ENCODE measurements around the gene PTPRD. TPM values are rescaled to one million over a fixed set of nuclear protein-coding genes. Genes with fewer than 3 reads are reported as not detected.

The PTPRD gene
- total and polyA plus RNA-seq, 9 of the 15 experiments (the other 6 are each of a cell fraction or from before 2014, with no cell fraction given), result 0.11 TPM; not detected in 8

DNA sequence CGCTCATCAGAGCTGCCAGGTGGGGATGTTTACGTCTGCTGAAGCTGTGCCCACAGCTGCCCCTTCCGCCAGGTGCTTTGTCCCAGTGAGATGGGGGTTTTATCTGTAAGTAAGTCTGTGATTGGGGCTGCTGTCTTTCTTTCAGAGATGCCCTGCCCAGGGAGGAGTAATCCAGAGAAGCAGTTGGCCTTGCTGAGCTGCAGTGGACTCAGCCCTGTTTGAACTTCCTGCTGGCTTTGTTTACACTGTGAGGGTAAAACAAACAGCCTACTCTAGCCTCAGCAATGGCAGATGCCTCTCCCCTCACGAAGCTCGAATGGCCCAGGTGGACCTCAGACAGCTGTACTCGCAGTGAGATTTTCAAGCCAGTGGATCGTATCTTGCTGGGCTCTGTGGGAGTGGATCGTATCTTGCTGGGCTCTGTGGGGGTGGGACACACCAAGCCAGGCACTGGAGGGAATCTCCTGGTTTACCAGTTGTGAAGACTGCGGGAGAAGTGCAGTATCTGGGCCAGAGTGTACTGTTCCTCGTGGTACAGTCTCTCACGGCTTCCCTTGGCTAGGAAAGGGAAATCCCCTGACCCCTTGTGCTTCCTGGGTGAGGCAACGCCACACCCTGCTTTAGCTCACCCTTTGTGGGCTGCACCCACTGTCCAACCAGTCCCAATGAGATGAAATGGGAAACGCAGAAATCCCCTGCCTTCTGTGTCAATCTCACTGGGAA lies 2283.1 kb downstream of the PTPRD start (continued):
- no peak for TF ChIP-seq MYC (IDR thresholded peaks at IDR 0.05; ENCODE audit: low read depth, low read length)
- TF ChIP-seq MYC (CRISPR knock-in tag; IDR thresholded peaks at IDR 0.05; ENCODE audit: borderline replicate concordance, low read depth), result no peak
- TF ChIP-seq, protein P1, sequence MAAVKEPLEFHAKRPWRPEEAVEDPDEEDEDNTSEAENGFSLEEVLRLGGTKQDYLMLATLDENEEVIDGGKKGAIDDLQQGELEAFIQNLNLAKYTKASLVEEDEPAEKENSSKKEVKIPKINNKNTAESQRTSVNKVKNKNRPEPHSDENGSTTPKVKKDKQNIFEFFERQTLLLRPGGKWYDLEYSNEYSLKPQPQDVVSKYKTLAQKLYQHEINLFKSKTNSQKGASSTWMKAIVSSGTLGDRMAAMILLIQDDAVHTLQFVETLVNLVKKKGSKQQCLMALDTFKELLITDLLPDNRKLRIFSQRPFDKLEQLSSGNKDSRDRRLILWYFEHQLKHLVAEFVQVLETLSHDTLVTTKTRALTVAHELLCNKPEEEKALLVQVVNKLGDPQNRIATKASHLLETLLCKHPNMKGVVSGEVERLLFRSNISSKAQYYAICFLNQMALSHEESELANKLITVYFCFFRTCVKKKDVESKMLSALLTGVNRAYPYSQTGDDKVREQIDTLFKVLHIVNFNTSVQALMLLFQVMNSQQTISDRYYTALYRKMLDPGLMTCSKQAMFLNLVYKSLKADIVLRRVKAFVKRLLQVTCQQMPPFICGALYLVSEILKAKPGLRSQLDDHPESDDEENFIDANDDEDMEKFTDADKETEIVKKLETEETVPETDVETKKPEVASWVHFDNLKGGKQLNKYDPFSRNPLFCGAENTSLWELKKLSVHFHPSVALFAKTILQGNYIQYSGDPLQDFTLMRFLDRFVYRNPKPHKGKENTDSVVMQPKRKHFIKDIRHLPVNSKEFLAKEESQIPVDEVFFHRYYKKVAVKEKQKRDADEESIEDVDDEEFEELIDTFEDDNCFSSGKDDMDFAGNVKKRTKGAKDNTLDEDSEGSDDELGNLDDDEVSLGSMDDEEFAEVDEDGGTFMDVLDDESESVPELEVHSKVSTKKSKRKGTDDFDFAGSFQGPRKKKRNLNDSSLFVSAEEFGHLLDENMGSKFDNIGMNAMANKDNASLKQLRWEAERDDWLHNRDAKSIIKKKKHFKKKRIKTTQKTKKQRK (IDR thresholded peaks at IDR 0.05; ENCODE audit: borderline replicate concordance, low read depth, low read length), result no peak
- TF ChIP-seq ELF4 (CRISPR knock-in tag; IDR thresholded peaks at IDR 0.05), result no peak
- TF ChIP-seq, protein P2, sequence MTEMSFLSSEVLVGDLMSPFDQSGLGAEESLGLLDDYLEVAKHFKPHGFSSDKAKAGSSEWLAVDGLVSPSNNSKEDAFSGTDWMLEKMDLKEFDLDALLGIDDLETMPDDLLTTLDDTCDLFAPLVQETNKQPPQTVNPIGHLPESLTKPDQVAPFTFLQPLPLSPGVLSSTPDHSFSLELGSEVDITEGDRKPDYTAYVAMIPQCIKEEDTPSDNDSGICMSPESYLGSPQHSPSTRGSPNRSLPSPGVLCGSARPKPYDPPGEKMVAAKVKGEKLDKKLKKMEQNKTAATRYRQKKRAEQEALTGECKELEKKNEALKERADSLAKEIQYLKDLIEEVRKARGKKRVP (CRISPR knock-in tag; IDR thresholded peaks at IDR 0.05), result no peak
- no peak for TF ChIP-seq HMGN3 (IDR thresholded peaks at IDR 0.05; ENCODE audit: borderline replicate concordance, extremely low read depth, insufficient read length, low read depth, low read length)
